NCI-H2029 treated with DMSO at 0.1 percent for 48 hours (cell line): ENCODE results near the gene NNAT.

Experiments used
- DNase-seq: peaks from one replicate; lab custom pipeline; 2025; lab: John Stamatoyannopoulos, UW

NNAT gene

GRCh38 chr20:37502654-37503053 is 18.4 kb upstream of the NNAT start:
- DNase-seq = no peak

DNA sequence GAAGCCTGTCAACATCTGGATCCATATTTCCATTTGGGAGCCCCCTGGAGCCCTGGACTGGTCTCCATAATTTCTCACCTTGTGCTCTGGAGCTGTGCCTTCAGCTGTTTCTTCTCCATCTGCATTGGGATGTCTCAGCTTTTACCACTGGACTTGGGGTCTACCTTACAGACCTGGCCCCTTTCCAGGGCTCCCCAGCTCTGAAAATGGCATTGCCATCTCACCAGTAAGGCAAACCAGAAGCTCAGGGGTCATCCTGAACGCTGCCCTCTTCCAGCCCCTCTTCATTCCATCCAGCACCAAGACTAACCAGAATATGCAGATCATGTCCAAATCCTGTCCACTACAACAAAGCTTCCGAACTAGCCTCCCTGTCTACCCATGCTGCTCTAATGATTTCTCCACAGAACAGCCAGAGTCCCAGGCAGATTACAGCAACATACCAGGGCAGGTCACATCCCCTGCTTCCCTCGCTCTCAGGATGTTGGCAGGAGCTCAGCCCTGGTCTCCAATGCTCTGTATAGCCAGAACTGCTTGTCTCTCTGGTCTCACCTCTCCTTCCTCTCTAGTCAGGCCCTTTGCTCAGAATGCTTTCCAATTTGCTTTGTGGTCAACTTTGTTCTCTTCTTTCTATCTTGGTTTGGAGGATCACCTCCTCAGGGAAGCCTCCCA is 17.7 kb upstream of the NNAT start:
- DNase-seq = no peak

DNA sequence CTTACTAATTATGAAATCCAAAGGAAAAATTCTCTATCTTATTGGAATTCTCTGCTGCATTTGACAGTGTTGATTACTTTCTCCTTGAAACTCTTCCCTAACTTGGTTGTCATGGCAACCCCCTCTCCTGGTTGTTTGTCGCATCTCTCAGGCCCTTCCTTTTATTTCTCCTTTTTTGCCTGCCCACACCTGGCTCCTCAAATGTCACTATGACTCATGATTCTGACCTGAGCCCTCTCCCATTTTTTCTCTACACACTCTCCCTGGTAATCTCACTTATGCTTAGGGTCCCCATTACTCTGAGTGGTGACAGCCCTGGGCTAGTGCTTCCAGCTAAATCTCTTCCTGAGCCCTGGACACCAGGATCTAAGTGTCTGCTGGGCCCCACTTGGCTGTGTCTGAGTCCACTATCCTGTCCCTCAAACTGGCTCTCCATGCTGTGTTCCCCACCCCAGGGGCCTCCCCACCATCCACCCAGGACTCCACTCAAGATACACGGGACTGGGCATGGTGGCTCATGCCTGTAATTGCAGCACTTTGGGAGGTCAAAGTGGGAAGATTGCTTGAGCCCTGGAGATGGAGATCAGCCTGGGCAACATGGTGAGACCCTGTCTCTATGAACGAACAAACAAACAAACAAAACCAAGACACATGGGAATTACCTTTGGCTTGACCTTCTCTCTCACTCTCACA is 16.5 kb upstream of the NNAT start:
- no peak for DNase-seq

GRCh38 chr20:37505263-37506151 is 15.5 kb upstream of the NNAT start:
- no peak for DNase-seq

DNA sequence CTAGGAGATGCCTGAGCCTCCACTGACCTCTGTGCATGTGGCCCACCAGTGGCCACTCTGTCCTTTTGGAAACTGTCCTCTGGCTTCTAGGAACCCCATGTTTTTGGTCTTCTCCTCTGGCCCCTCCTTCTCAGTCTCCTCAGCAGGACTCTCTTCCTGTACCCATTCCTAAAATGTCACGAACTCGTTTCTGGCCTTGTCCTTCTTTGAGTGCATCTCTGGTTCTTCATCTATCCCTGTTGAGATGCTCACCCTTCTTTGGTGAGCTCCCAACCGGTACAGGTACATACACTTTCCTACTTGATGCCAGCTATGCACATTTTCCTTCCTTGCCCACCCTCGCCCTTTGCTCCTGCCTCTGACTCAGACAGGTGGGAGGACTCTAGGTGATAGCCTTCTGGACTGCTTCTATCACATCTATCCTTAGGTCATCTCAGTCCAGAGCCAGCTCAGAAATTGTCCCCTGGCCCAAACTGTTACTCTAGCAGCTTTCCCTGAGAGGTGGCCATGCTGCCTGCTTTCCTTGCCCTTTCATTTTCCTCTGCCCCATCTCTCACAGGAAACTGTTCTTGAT is 14.8 kb upstream of the NNAT start:
- no peak for DNase-seq

DNA sequence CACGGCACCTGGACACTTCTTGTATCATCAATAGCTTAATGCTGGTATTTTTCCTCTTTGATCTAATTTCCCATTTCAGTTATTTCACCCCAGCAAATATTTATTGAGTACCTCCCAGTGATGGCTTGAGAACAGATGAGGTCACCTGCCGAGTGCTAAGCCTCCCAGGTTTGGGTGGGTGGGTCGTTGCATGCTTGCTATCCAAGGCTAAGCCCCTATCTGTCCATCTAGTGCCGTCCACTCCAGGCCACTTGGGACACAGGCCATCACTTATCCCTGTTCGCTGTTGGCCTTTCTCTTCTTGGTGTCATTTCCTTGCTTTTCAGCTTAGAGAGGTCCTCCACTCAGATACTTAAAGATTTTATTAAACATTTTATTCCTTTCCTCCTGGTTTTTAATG is 10.8 kb upstream of the NNAT start:
- no peak for DNase-seq

GRCh38 chr20:37511610-37512275 is 9.3 kb upstream of the NNAT start:
- DNase-seq = no peak

DNA sequence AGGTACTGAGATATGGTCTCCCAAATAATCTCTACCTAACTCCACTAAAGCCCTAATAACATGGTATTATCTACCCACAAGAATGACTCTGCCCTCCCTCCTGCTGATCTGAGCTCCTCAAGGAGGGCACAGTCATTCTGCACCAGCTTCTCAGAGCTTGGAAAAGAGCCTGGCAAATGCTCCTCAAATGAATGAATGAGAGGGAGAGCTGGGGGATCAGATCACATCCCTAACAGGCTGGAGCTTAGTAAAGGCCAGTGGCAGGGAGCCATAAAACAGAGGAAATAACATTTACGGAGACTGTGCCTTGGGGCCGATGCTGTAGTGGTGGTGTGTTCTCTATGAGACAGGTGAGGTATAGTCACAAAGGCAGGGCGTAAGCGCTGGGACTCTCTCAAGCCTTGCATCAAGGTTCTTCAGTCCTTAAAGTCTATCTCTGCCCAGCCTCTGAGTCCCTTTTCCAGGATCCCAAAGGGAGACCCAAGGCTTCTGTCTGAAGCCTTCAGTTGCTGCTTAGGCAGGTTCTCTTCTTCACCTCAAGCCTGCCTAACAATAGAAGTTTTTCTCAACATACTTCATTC is 7.2 kb upstream of the NNAT start:
- DNase-seq = peak; percentile 33

DNA sequence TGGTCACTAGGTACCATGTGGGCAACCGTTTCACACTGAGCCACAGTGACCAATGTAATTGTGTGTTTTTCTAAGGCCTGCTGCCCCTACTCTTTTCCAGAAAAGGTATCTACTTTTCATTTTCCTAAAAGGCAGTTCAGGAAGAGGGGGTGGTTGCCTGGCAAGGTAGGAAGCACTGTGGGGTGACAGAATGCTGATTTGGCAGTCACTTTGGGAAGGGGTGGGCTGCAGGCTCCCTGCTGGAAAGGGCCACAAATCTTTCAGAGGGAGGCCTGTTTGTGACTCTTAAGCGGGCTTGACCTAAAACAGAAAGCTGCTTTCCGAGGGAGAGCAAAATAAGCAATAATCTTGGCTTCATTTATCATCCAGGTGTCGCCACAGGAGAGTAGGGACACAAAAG is 5.2 kb upstream of the NNAT start:
- DNase-seq = no peak

- peak; percentile 69 for DNase-seq
These were observed 4.0 kb upstream of the NNAT start for GRCh38 chr20:37516811-37517750.

GRCh38 chr20:37518059-37518458 is 3.0 kb upstream of the NNAT start:
- no peak for DNase-seq

GRCh38 chr20:37518606-37519507 is 2.2 kb upstream of the NNAT start:
- DNase-seq = peak; percentile 83

- peak; percentile 83 for DNase-seq
These were observed 1.3 kb upstream of the NNAT start for GRCh38 chr20:37519508-37520418.

- DNase-seq = no peak
These were observed 563 bp upstream of the NNAT start for GRCh38 chr20:37520419-37520955.

DNA sequence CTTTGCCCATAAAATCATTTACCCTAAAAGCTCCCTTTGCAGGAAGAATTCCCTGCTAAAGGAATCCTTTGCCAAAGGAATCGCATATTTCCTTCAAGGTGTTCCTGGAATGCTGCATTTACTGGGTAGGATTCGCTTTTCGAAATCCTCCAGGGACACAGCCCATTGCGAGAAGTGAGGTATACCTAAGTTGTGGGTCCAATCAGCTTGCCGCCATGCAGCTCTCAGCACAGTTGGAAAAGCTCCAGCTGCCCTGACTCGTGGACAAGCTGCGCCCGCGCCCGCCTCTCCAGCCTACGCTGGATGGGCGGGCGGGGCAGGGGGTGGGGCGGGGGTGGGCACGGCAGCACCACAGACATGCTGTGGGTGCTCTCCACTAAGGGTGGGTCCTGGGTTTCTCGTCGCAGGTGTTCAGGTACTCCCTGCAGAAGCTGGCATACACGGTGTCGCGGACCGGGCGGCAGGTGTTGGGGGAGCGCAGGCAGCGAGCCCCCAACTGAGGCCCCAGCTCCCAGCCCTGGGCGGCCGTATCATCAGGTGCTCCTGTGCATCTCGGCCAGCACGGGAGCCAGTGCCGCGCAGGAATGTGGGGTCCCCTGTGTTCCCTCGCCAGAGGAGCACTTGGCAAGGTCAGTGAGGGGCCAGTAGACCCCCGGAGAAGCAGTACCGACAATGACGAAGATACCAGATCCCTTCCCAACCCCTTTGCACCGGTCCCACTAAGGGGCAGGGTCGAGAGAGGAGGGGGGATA is 1.4 kb downstream of the NNAT start:
- peak; percentile 48 for DNase-seq

DNA sequence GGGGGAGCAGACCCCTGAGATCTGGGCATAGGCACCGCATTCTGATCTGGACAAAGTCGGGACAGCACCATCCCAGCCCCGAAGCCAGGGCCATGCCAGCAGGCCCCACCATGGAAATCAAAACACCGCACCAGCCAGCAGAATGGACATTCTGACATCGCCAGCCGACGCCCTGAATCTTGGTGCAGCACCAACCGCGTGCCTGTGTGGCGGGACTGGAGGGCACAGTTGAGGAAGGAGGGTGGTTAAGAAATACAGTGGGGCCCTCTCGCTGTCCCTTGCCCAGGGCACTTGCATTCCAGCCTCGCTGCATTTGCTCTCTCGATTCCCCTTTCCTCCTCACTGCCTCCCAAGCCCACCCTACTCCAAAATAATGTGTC is 2.0 kb downstream of the NNAT start:
- DNase-seq = no peak
